DND-41 (cell line): ENCODE measurements around the gene SLC23A1.

Source experiments
- ATAC-seq: fragments of 200-7000 bp; cut with Tn5 transposase; 3 replicates; pipeline ENCODE4 v1.9.1; 2021; ENCODE audit warnings: low read depth; ENCODE audit not compliant: insufficient read depth
- DNase-seq: peaks from one replicate; pipeline ENCODE4 v3.0.0-alpha.2; 2020
- H2AFZ ChIP-seq: 2 replicates; pipeline ENCODE4 v1.6.0; 2012; ENCODE audit warnings: low read depth, low read length
- H3K27ac ChIP-seq: 2 replicates; pipeline ENCODE4 v1.5.1; 2012; ENCODE audit warnings: low read length, inconsistent platforms
- H3K27me3 ChIP-seq: fragments of 200-600 bp; sonication (generic); 2 replicates; pipeline ENCODE4 v1.6.0; 2012; ENCODE audit warnings: low read length, mild to moderate bottlenecking, inconsistent platforms; ENCODE audit not compliant: insufficient read depth, poor library complexity
- H3K36me3 ChIP-seq: 2 replicates; pipeline ENCODE4 v1.5.1; 2012; ENCODE audit warnings: low read length, inconsistent platforms; ENCODE audit not compliant: insufficient read depth
- H3K4me1 ChIP-seq: 2 replicates; pipeline ENCODE4 v1.5.1; 2012; ENCODE audit warnings: mild to moderate bottlenecking, low read length; ENCODE audit not compliant: insufficient read depth
- H3K4me2 ChIP-seq: 2 replicates; pipeline ENCODE4 v1.6.0; 2012; ENCODE audit warnings: mild to moderate bottlenecking, moderate library complexity, low read length, inconsistent platforms; ENCODE audit not compliant: insufficient read depth
- H3K4me3 ChIP-seq, 2 experiments: fragments of 200-600 bp in 1 of 2; shearing (Covaris generic) in 1 of 2; 2 replicates each; pipeline ENCODE4 v1.5.1; 2012 to 2016; ENCODE audit warnings: inconsistent platforms in 2 of 2, low read length in 2 of 2, mild to moderate bottlenecking in 2 of 2, low read depth in 1 of 2, moderate library complexity in 1 of 2
- H3K79me2 ChIP-seq: 2 replicates; pipeline ENCODE4 v1.6.0; 2012; ENCODE audit warnings: low read length, inconsistent platforms; ENCODE audit not compliant: insufficient read depth
- H3K9ac ChIP-seq: 2 replicates; pipeline ENCODE4 v1.6.0; 2012; ENCODE audit warnings: low read depth, mild to moderate bottlenecking, inconsistent platforms, low read length, moderate library complexity
- H3K9me3 ChIP-seq: 2 replicates; pipeline ENCODE4 v1.5.1; 2012; ENCODE audit warnings: low read length, moderate library complexity, mild to moderate bottlenecking, inconsistent platforms; ENCODE audit not compliant: insufficient read depth, severe bottlenecking
- H4K20me1 ChIP-seq: 2 replicates; pipeline ENCODE4 v1.6.0; 2012; ENCODE audit warnings: low read length; ENCODE audit not compliant: insufficient read depth
- EZH2 ChIP-seq: IDR thresholded peaks from 3 replicates; pipeline ENCODE4 v1.6.1; 2012; ENCODE audit warnings: borderline replicate concordance, low read depth, mild to moderate bottlenecking, moderate library complexity, low read length, inconsistent platforms; ENCODE audit not compliant: severe bottlenecking
- TF ChIP-seq, protein P1 (sequence below): IDR thresholded peaks from 2 replicates; pipeline ENCODE4 v1.5.1; 2012; ENCODE audit warnings: borderline replicate concordance, low read length, moderate library complexity, mild to moderate bottlenecking; ENCODE audit not compliant: poor library complexity, severe bottlenecking; ENCODE audit errors: extremely low read depth

The SLC23A1 gene

DNA sequence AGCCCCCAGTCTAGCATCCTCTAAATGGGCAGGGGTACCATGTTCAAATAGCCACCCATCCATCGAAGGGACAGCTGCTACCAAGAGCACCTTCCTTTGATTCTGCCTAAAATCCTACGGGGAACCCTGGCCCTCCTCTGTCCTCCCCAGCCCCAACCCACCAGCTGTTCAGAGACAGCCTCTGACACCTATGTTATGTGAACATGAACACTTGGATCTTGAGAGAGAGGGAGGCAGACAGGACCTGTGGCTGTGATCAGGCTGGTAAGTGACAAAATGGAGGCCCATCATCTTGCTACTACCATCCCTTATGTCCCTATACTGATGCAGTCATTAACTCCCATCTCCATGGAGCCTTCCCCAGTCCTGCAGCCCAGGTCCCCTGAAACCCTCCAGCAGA, 8.2 kb downstream of the SLC23A1 start:
- Histone ChIP-seq H3K4me2 (no peak overlapping the region), H4K20me1 (peaks cover 9% of the 10 kb centered on the region; the same call in 1 of the 2 replicates), H3K79me2 (no peaks in the 10 kb centered on the region; the same call in 1 of the 2 replicates), H3K4me1 (no peaks in the 10 kb centered on the region), H3K4me3 (no peak overlapping the region), H3K27ac (no peak overlapping the region), H2AFZ (no peak overlapping the region), H3K27me3 (no peaks in the 10 kb centered on the region), H3K9ac (no peak overlapping the region), H3K36me3 (peaks cover 60% of the 10 kb centered on the region), H3K9me3 (no peaks in the 10 kb centered on the region)
- DNase-seq (no peak), ATAC-seq (0 out of 3 replicates have a peak, but pooled peaks have one; percentile 6)
- TF ChIP-seq EZH2 = no peak
- TF ChIP-seq, protein P1, sequence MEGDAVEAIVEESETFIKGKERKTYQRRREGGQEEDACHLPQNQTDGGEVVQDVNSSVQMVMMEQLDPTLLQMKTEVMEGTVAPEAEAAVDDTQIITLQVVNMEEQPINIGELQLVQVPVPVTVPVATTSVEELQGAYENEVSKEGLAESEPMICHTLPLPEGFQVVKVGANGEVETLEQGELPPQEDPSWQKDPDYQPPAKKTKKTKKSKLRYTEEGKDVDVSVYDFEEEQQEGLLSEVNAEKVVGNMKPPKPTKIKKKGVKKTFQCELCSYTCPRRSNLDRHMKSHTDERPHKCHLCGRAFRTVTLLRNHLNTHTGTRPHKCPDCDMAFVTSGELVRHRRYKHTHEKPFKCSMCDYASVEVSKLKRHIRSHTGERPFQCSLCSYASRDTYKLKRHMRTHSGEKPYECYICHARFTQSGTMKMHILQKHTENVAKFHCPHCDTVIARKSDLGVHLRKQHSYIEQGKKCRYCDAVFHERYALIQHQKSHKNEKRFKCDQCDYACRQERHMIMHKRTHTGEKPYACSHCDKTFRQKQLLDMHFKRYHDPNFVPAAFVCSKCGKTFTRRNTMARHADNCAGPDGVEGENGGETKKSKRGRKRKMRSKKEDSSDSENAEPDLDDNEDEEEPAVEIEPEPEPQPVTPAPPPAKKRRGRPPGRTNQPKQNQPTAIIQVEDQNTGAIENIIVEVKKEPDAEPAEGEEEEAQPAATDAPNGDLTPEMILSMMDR = peak; percentile 40

DNA sequence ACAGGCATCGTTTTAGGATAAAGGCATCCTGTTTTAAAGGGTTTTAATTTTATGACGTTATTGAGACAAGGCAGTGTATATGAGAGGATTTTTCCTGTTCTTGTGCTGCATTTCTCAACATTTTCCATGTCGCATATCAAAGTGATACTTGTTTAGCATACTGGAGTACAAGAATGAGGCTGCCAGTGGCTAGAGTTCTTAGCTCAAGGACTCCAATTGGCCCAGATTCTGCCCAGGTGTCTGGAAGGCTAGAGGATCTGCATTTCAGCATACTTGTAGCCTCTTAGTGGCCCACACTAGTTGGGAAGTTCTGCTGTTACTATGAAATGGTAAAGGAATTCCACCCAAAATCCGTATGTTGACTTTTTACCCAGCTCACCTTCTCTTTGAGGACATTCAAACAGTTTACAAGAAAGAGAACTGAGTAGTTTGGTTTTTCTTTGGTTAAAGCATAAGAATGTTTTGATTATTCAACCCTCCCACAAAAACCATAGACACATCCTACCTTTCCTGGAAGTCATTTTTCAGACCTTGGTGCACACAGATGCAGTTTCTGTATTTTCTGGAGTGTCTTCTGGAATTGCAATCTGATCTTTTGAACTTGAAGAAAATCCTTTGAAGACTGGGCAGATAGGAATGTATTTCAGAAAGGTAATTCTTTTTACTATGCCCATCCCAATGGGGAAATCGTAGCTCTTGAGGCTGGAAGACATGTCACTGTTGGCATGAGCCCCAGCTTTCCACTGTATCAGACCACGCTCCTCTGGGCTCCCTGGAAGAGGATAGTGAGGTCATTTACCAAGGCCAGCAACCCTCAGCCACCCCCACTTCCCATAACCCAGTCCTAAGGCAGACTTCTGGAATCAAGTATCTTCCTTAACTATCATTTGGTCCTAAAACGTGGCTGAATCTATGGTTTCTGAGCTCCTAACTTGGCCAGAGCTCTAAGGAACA, 11.3 kb downstream of the SLC23A1 start:
- ATAC-seq (no peak), DNase-seq (no peak)
- Histone ChIP-seq H3K9me3 (no peaks in the 10 kb centered on the region), H2AFZ (no peak overlapping the region), H3K4me2 (no peak overlapping the region), H3K27ac (0 out of 2 replicates have a peak overlapping the region, but pooled peaks have one; percentile 2), H3K36me3 (peaks cover 69% of the 10 kb centered on the region), H3K9ac (no peak overlapping the region), H4K20me1 (0 out of 2 replicates have a peak, but pooled peaks cover 9% of the 10 kb centered on the region), H3K4me1 (no peaks in the 10 kb centered on the region), H3K79me2 (peaks cover 13% of the 10 kb centered on the region), H3K27me3 (no peaks in the 10 kb centered on the region), H3K4me3 (no peak overlapping the region)
- TF ChIP-seq EZH2 = no peak
- TF ChIP-seq, protein P1 = no peak

DNA sequence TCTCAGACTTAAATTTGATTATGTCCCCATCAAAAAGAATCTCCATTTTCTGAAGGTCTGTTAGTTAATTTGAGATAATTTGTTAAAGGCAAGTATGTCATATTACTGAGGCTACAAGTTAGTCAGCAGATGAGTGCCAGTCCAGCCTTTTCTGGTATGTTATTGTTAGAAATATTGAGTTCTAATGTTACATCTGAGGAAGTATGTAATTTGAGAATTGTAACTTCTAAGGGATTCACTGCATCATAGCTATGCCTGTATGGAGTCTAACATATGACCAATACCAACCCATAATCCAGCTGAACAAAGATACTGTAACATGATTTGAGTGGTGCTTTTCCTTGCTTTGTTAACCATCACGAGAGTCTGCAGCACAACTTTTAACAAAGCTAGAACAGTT, 13.9 kb downstream of the SLC23A1 start:
- no peak overlapping the region for H3K27ac ChIP-seq
- ATAC-seq = no peak

More for the DNA sequence above, 13.9 kb downstream of the SLC23A1 start:
- TF ChIP-seq, protein P1 = no peak
- no peak for TF ChIP-seq EZH2
- no peak overlapping the region for H3K4me3 ChIP-seq
- no peaks in the 10 kb centered on the region for H3K9me3 ChIP-seq
- H3K4me1 ChIP-seq = no peaks in the 10 kb centered on the region
- no peak overlapping the region for H3K9ac ChIP-seq
- H4K20me1 ChIP-seq = peaks cover 14% of the 10 kb centered on the region; the same call in 1 of the 2 replicates
- peaks cover 29% of the 10 kb centered on the region for H3K79me2 ChIP-seq
- peaks cover 81% of the 10 kb centered on the region for H3K36me3 ChIP-seq
- no peak overlapping the region for H3K4me2 ChIP-seq
- no peak overlapping the region for H2AFZ ChIP-seq
- no peaks in the 10 kb centered on the region for H3K27me3 ChIP-seq
- no peak for DNase-seq
